OCI-LY3 (cell line): Measurements from ENCODE around the gene BPNT1.

Experiments used
- EZH2phosphoT487 ChIP-seq: fragments of 200-600 bp; shearing (Covaris generic); IDR thresholded peaks from 2 replicates; pipeline ENCODE4 v1.6.1; 2018; ENCODE audit warnings: antibody characterized with exemption, mixed run types, low read depth
- TF ChIP-seq, protein P1 (sequence below): fragments of 200-600, 300-600 bp; sonication (generic); IDR thresholded peaks from 2 replicates; pipeline ENCODE4 v1.5.1; 2014; ENCODE audit warnings: antibody characterized with exemption, low read length, low read depth

DNA sequence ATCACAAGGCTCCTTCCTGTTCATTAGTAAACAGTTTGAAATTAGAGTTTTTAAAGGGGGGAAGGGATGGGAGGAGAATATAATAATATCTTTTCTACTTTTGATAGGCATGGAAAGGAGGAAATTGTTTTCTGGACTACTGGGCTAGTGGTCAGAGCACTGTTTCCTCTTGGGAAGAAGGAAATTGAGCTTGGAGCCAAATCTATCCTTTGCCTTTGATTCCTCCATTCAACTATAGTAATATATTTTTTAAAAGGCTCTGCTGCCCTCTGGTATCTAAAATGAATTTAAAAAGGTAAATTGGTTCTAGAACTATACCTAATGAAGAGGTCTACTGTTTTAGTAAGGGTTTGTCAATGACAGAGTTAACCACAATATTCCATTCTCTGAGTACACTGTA, 10.2 kb upstream of the BPNT1 start:
- TF ChIP-seq, protein P1, sequence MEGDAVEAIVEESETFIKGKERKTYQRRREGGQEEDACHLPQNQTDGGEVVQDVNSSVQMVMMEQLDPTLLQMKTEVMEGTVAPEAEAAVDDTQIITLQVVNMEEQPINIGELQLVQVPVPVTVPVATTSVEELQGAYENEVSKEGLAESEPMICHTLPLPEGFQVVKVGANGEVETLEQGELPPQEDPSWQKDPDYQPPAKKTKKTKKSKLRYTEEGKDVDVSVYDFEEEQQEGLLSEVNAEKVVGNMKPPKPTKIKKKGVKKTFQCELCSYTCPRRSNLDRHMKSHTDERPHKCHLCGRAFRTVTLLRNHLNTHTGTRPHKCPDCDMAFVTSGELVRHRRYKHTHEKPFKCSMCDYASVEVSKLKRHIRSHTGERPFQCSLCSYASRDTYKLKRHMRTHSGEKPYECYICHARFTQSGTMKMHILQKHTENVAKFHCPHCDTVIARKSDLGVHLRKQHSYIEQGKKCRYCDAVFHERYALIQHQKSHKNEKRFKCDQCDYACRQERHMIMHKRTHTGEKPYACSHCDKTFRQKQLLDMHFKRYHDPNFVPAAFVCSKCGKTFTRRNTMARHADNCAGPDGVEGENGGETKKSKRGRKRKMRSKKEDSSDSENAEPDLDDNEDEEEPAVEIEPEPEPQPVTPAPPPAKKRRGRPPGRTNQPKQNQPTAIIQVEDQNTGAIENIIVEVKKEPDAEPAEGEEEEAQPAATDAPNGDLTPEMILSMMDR = no peak
- TF ChIP-seq EZH2phosphoT487 = no peak
